Dendritic cell treated with granulocyte-macrophage colony-stimulating factor and Interleukin-4, amounts not matched to agents 40 ng/mL and 50 ng/mL, for 4 days (primary cell): ENCODE results near the gene TMEM130.

Source experiments
- H3K27ac Mint-ChIP-seq: one replicate; pipeline ENCODE4 v1.8.0; 2022; ENCODE audit warnings: mild to moderate bottlenecking, mixed read lengths
- H3K27me3 Mint-ChIP-seq: one replicate; pipeline ENCODE4 v1.8.0; 2022; ENCODE audit warnings: mild to moderate bottlenecking, mixed read lengths
- H3K36me3 Mint-ChIP-seq: one replicate; pipeline ENCODE4 v1.8.0; 2022; ENCODE audit warnings: low read depth, mixed read lengths
- H3K4me1 Mint-ChIP-seq: one replicate; pipeline ENCODE4 v1.8.0; 2022; ENCODE audit warnings: low read depth, mixed read lengths
- H3K4me3 Mint-ChIP-seq: one replicate; pipeline ENCODE4 v1.8.0; 2022; ENCODE audit warnings: mild to moderate bottlenecking, moderate library complexity, mixed read lengths
- H3K9me3 Mint-ChIP-seq: one replicate; pipeline ENCODE4 v1.8.0; 2022; ENCODE audit warnings: mixed read lengths
- intact Hi-C: fragments of 100-400 bp; cut with micrococcal nuclease; formaldehyde crosslinking; loops from one replicate; pipeline ENCODE4 v1.15.0; 2022

The TMEM130 gene, protein sequence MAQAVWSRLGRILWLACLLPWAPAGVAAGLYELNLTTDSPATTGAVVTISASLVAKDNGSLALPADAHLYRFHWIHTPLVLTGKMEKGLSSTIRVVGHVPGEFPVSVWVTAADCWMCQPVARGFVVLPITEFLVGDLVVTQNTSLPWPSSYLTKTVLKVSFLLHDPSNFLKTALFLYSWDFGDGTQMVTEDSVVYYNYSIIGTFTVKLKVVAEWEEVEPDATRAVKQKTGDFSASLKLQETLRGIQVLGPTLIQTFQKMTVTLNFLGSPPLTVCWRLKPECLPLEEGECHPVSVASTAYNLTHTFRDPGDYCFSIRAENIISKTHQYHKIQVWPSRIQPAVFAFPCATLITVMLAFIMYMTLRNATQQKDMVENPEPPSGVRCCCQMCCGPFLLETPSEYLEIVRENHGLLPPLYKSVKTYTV

DNA sequence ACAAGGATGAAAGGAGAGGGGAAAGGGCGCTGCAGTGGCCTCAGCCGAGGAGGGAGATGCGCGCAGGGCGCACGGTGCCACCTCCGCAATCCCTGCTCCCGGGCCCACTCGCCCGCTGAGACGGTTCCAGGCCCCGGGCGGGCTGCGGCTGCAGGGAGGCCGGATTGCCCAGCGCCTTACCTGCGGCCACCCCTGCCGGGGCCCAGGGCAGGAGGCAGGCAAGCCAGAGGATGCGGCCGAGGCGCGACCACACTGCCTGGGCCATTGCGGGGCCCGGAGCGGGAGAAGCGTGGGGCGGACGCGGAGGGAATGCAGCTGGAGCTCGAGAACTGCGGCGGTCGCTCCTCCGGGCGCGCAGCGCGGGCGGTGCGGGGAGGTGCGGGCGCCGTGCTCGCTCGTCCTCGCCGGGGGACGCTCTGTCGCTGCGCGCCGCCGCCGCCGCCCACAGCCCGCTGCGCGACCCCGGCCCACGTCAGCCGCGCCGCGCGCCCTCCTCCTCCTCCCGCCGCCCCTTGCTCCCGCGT lies at the start of gene TMEM130:
TSS of gene TMEM130 (minus strand) at position 418 of the 524 bp plus-strand sequence. CDS start at position 265, 153 bp downstream.
- intact Hi-C loops = loop anchor here (5.0 to 10.0 kb wide), 2 partner anchors 585 to 747 kb away; partner anchors contain the start of gene BRI3
- Mint-ChIP-seq H3K4me1 (peaks cover 20% of the 10 kb centered on the region), H3K4me3 (peak within 1 kb of the TSS; percentile 79), H3K27ac (peak within 1 kb of the TSS; percentile 78), H3K9me3 (no peaks in the 10 kb centered on the region), H3K36me3 (no peaks in the 10 kb centered on the region), H3K27me3 (peaks cover 65% of the 10 kb centered on the region)

DNA sequence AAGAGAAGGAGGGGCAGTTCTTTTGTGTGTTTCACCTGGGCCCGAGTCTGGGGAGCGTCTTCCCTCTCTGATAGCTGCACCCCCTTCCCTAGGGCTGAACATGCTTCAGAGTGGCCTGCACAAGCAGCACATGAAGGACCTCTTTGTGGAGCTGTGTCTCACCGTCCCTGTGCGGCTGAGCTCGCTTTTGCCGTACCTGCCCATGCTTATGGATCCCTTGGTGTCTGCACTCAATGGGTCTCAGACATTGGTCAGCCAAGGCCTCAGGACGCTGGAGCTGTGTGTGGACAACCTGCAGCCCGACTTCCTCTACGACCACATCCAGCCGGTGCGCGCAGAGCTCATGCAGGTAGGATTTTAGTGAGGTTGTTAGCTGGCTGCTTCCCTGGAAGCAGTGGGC lies 47.5 kb upstream of the TMEM130 start:
- Mint-ChIP-seq H3K36me3 (peaks cover 97% of the 10 kb centered on the region), H3K27me3 (no peaks in the 10 kb centered on the region), H3K4me3 (no peak overlapping the region), H3K4me1 (no peaks in the 10 kb centered on the region), H3K9me3 (no peaks in the 10 kb centered on the region), H3K27ac (no peak overlapping the region)
- intact Hi-C loops = no loop called here

DNA sequence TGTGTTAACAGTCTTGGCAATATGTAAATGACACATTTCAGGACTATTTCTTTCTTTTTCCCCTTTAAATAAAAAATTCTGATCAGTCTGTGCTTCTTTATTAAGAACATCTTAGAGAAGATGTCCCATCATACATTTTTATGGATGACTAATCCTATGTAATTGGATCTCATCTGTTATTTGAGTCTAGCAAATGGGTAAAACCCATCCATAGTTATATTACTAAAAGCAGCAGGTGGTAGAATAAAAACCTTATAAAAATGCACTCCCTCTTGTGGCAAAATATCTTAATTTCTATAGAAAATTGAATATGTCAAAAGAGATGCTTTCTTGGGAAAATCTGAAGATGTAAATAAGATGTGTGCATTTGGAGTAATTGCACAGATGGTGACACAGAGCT lies 43.8 kb upstream of the TMEM130 start:
- Mint-ChIP-seq H3K27ac (no peak overlapping the region), H3K9me3 (no peaks in the 10 kb centered on the region), H3K4me3 (no peak overlapping the region), H3K36me3 (peaks cover 97% of the 10 kb centered on the region), H3K27me3 (no peaks in the 10 kb centered on the region), H3K4me1 (no peaks in the 10 kb centered on the region)
- intact Hi-C loops = no loop called here

DNA sequence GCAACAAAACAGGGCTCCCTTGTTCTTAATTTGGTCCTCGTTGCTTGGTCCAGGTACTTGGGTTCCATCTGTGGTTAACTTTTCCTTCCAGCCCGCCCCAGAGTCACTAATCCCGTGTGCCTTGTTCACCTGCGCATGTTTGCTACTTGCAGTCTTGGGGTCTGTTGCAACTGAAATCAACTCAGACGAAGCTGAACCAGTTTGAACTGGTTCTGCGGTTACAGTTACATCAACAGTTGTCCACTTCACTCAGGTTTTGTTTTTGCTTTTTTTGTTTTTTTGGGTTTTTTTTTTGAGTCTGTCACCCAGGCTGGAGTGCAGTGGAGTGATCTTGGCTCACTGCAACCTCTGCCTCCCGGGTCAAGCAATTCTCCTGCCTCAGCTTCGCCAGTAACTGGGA lies 43.2 kb upstream of the TMEM130 start:
- no peak overlapping the region for H3K4me3 Mint-ChIP-seq

DNA sequence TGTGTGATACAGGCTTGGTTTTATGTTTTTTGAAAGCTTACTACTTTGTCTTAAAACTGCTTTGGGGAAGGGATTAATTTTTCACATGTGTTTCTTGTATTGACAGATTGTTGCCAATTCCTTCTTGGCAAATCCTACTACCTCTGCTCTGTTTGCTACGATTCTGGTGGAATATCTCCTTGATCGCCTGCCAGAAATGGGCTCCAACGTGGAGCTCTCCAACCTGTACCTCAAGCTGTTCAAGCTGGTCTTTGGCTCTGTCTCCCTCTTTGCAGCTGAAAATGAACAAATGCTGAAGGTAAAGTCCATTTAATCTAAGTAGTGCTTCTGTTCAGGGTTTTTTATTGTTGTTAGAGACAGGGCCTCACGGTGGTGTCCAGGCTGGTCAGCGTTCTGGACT lies 42.1 kb upstream of the TMEM130 start:
- Mint-ChIP-seq H3K27ac (no peak overlapping the region), H3K4me1 (no peaks in the 10 kb centered on the region), H3K27me3 (no peaks in the 10 kb centered on the region), H3K4me3 (no peak overlapping the region), H3K9me3 (no peaks in the 10 kb centered on the region), H3K36me3 (peaks cover 97% of the 10 kb centered on the region)
- intact Hi-C loops = no loop called here

More for the DNA sequence above, 43.2 kb upstream of the TMEM130 start:
- Mint-ChIP-seq H3K36me3 (peaks cover 97% of the 10 kb centered on the region), H3K27ac (no peak overlapping the region), H3K27me3 (no peaks in the 10 kb centered on the region), H3K9me3 (no peaks in the 10 kb centered on the region), H3K4me1 (no peaks in the 10 kb centered on the region)
- intact Hi-C loops = no loop called here

DNA sequence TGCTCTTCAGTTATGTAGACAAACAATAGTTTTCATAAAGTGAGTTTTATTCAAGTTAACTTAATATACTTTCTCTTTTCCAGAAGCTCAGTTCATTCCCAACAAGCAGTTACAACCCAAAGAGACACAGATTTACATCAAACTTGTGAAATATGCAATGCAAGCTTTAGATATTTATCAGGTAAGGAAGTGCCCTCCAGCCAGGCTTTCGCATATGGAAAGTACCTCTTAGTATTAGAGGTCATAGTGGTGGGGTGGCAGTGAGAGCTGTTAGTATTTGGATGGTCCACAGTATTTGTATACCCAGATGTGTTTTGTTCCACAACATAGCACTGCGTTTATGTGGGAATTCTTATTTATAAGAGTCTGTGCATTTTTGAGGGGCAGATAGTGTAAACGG lies 40.6 kb upstream of the TMEM130 start:
- H3K4me3 Mint-ChIP-seq = no peak overlapping the region
- no peaks in the 10 kb centered on the region for H3K4me1 Mint-ChIP-seq
- H3K36me3 Mint-ChIP-seq = peaks cover 96% of the 10 kb centered on the region
- no peaks in the 10 kb centered on the region for H3K9me3 Mint-ChIP-seq
- H3K27ac Mint-ChIP-seq = no peak overlapping the region
- no peaks in the 10 kb centered on the region for H3K27me3 Mint-ChIP-seq
- intact Hi-C loops = no loop called here

DNA sequence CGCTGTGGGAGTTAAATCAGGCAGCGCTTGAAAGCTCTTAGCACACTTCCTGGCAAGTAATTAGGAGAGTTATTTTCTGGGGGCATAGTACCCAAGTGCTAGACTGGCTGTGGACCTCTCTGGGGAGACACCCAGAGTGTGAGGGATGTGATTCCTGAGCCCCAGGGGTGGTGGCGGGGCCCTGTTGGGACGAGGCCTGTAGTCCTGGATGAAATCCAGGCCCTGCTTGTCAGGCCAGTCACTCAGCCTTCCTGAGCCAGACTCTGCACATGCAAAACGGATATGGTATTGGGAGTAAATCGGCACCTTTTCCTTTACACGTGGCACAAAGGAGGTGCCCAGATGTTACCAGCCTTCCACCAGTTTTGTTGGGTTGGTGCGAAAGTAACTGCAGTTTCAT lies 39.7 kb upstream of the TMEM130 start:
- intact Hi-C loops = no loop called here
- H3K36me3 Mint-ChIP-seq = peaks cover 97% of the 10 kb centered on the region
- no peak overlapping the region for H3K27ac Mint-ChIP-seq

DNA sequence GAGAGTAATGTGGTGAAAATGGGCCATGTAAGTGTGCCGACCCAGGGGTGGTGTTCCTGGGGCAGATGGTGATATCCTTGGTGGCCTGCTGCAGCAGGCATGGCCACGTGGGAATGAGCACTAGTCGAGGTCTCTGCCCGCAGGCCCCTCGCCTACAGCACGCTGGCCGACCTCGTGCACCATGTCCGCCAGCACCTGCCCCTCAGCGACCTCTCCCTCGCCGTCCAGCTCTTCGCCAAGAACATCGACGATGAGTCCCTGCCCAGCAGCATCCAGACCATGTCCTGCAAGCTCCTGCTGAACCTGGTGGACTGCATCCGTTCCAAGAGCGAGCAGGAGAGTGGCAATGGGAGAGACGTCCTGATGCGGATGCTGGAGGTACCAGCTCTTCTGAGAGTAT lies 38.8 kb upstream of the TMEM130 start:
- intact Hi-C loops = no loop called here
- H3K27me3 Mint-ChIP-seq = no peaks in the 10 kb centered on the region
- H3K4me1 Mint-ChIP-seq = no peaks in the 10 kb centered on the region
- H3K27ac Mint-ChIP-seq = no peak overlapping the region
- H3K4me3 Mint-ChIP-seq = no peak overlapping the region
- no peaks in the 10 kb centered on the region for H3K9me3 Mint-ChIP-seq
- H3K36me3 Mint-ChIP-seq = peaks cover 98% of the 10 kb centered on the region

More for the DNA sequence above, 39.7 kb upstream of the TMEM130 start:
- H3K9me3 Mint-ChIP-seq = no peaks in the 10 kb centered on the region
- no peaks in the 10 kb centered on the region for H3K4me1 Mint-ChIP-seq
- no peak overlapping the region for H3K4me3 Mint-ChIP-seq
- no peaks in the 10 kb centered on the region for H3K27me3 Mint-ChIP-seq

DNA sequence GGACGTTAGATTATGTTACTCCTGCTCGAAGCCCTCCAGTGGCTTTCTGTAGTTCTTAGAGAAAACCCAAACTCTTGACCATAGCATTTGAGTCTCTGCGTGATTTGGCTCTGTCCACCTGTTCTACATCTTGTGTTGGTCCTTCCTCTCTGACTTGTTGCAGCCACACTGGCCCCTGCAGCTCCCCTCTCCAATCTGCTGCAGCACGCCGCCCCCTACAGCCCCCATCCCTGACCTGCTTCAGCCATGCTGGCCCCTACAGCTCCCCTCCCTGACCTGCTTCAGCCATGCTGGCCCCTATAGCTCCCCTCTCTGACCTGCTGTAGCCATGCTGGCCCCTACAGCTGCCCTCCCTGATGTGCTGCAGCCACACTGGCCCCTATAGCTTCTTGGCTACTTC lies 37.8 kb upstream of the TMEM130 start:
- intact Hi-C loops = no loop called here
- Mint-ChIP-seq H3K27me3 (no peaks in the 10 kb centered on the region), H3K4me1 (no peaks in the 10 kb centered on the region), H3K27ac (no peak overlapping the region), H3K4me3 (no peak overlapping the region), H3K9me3 (no peaks in the 10 kb centered on the region), H3K36me3 (peaks cover 98% of the 10 kb centered on the region)

DNA sequence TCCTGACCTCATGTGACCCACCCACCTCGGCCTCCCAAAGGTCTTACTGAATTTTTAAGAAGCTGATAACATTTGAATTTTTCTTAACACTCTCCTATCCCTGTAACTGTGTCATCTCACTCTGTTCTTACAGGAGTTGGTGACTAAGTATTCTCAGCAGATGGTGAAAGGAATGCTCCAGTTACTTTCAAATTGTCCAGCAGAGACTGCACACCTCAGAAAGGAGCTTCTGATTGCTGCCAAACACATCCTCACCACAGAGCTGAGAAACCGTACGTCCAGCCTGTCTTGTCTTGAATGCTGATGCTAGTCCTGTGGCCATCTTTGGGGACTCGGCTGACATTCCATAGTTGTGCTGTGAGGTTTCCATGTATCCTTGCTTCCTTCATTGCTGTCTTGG lies 33.4 kb upstream of the TMEM130 start:
- intact Hi-C loops = no loop called here
- no peak overlapping the region for H3K27ac Mint-ChIP-seq
- no peak overlapping the region for H3K4me3 Mint-ChIP-seq
- H3K36me3 Mint-ChIP-seq = peaks cover 98% of the 10 kb centered on the region
- no peaks in the 10 kb centered on the region for H3K9me3 Mint-ChIP-seq
- H3K27me3 Mint-ChIP-seq = no peaks in the 10 kb centered on the region
- no peaks in the 10 kb centered on the region for H3K4me1 Mint-ChIP-seq

DNA sequence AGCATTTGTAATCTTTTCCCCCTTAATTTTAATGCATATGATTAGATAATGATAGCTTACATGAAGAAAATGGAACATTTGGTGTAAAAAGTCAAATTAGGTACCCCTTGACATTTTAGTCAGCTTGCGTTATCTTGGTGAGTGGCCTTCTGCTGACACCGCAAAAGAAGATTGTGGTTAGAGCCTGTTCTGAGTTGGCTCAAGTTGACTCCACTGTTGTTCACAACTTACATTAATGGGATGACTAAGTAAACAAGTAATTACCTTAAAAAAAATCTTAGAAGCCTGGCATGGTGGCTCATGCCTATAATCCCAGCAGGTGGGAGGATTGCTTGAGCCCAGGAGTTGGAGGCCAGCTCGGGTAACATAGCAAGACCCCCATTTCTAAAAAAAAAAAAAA lies 32.7 kb upstream of the TMEM130 start:
- no peaks in the 10 kb centered on the region for H3K9me3 Mint-ChIP-seq
- no peaks in the 10 kb centered on the region for H3K27me3 Mint-ChIP-seq
- peaks cover 98% of the 10 kb centered on the region for H3K36me3 Mint-ChIP-seq

DNA sequence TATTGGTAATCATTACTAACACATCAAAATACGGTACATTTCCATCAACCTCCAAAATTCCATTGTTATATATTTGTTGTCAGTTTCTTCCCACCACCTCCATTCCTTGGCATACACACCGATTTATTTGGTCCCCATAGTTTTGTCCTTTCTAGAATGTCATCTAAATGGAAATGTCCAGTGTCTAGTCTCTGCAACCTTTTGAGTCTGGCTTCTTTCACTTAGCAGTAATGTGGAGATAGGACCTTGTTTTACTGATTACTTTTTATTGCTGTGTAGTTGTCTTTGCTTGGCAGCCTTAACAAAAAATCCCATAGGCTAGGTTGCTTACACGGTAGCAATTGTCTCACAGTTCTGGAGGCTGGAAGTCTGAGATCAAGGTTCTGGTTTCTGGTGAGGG lies 31.0 kb upstream of the TMEM130 start:
- Mint-ChIP-seq H3K27me3 (no peaks in the 10 kb centered on the region), H3K4me1 (no peaks in the 10 kb centered on the region), H3K27ac (no peak overlapping the region), H3K36me3 (peaks cover 100% of the 10 kb centered on the region), H3K9me3 (no peaks in the 10 kb centered on the region), H3K4me3 (no peak overlapping the region)
- intact Hi-C loops = no loop called here

More for the DNA sequence above, 32.7 kb upstream of the TMEM130 start:
- Mint-ChIP-seq H3K27ac (no peak overlapping the region), H3K4me1 (no peaks in the 10 kb centered on the region), H3K4me3 (no peak overlapping the region)
- intact Hi-C loops = no loop called here

DNA sequence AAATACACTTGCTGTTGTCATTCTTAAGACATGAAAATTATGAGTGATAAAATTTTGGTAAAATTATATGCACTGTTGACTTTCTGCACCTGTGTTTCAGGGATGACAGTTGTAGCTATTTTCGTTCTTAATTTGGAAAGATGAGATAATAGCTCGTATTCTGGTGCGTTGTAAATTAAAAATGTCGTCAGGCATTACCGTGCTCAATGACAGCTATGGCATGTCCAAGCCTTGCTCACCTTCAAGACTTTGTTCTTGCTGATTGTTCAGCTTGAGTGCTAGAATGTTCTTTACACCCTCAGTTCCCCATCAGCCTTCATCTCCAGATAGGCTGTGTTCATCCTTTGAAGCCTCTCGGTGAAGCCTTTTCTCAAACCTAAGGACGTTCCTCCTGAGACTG lies 30.0 kb upstream of the TMEM130 start:
- no peak overlapping the region for H3K27ac Mint-ChIP-seq
- no peaks in the 10 kb centered on the region for H3K9me3 Mint-ChIP-seq
- no peaks in the 10 kb centered on the region for H3K4me1 Mint-ChIP-seq
- intact Hi-C loops = no loop called here
- H3K27me3 Mint-ChIP-seq = no peaks in the 10 kb centered on the region
- peaks cover 99% of the 10 kb centered on the region for H3K36me3 Mint-ChIP-seq
- H3K4me3 Mint-ChIP-seq = no peak overlapping the region

DNA sequence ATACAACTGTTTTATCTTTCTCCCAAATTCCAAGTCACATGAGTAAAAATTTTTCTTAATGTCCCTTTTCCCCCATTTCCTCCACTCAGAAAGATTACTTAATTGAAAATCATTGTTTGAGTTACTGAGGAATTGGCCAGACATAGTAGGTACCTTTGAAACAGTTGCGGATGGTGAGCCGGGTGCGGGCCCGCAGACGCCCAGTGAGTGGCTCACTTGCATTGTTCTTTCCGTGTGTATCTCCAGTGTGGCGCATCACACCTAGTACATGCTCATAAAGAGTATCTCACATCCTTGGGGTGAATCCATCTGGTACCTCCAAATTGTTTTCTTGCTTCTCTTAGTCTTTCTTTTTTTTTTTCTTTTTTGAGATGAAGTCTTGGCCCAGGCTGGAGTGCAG lies 22.8 kb upstream of the TMEM130 start:
- Mint-ChIP-seq H3K4me1 (no peaks in the 10 kb centered on the region), H3K36me3 (peaks cover 87% of the 10 kb centered on the region), H3K27ac (no peak overlapping the region), H3K9me3 (no peaks in the 10 kb centered on the region), H3K4me3 (no peak overlapping the region), H3K27me3 (no peaks in the 10 kb centered on the region)
- intact Hi-C loops = no loop called here

DNA sequence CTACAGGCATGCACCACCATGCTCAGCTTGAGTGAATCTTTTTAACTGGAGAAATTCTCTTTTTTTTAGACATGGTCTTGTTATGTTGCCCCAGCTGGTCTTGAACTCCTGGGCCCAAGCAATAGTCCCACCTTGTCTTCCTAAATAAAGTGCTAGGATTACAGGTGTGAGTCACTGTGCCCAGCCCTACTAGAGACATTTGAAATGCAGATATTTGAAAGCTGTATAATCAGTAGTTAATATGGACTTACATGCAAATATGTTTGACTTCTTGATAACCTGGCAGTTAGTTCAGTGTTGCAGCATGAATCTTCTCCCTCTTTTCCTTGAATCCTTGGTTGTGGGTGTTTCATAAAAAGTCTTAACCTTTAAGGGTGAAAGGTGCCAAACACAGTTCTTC lies 17.2 kb upstream of the TMEM130 start:
- Mint-ChIP-seq H3K4me3 (no peak overlapping the region), H3K9me3 (no peaks in the 10 kb centered on the region), H3K36me3 (peaks cover 83% of the 10 kb centered on the region), H3K27ac (no peak overlapping the region), H3K27me3 (no peaks in the 10 kb centered on the region), H3K4me1 (no peaks in the 10 kb centered on the region)
- intact Hi-C loops = no loop called here
